Heart right ventricle (tissue), 16 donors: ENCODE results near the gene SCO1. TPM values are rescaled to one million over a fixed set of nuclear protein-coding genes. Genes with fewer than 3 reads are reported as not detected.
A peak's percentile ranks its signal among the peaks of the same experiment; 100 is the strongest.
"Not testable (repeated sequence)": the region's sequence is repeated elsewhere in the genome, so short reads cannot be mapped to it uniquely, and the experiment has no call there.

Experiments
- ATAC-seq, 8 donors: fragments of 200-7000 bp; cut with Tn5 transposase; one replicate each; pipeline ENCODE4 v1.9.1; 2020; ENCODE audit warnings: mild to moderate bottlenecking in 8 of 8, moderate library complexity in 8 of 8, moderate number of reproducible peaks in 1 of 8
- DNase-seq, 2 donors: peaks; one replicate each; pipeline ENCODE4 v3.0.0-alpha.2; 2020
- H3K27ac ChIP-seq, 10 donors: fragments of 200-600 bp; sonication (generic) in 2 of 10; one replicate each; pipeline versions ENCODE4 v1.5.0 to v1.8.0; 2020 to 2022; ENCODE audit warnings: mild to moderate bottlenecking in 3 of 10
- H3K27me3 ChIP-seq, 7 donors: fragments of 200-600 bp; one replicate each; pipeline ENCODE4 v1.8.0; 2021 to 2022; ENCODE audit warnings: mild to moderate bottlenecking in 2 of 7
- H3K36me3 ChIP-seq, 9 donors: fragments of 200-600 bp; sonication (generic) in 1 of 9; one replicate each; pipeline versions ENCODE4 v1.5.0 to v1.8.0; 2020 to 2022; ENCODE audit warnings: mild to moderate bottlenecking in 2 of 9
- H3K4me1 ChIP-seq, 9 donors: fragments of 200-600 bp; sonication (generic) in 1 of 9; one replicate each; pipeline versions ENCODE4 v1.5.0 to v1.8.0; 2020 to 2022; ENCODE audit warnings: mild to moderate bottlenecking in 4 of 9
- H3K4me3 ChIP-seq, 10 donors: fragments of 200-600 bp; sonication (generic) in 2 of 10; one replicate each; pipeline versions ENCODE4 v1.5.0 to v1.8.0; 2020 to 2022; ENCODE audit warnings: mild to moderate bottlenecking in 7 of 10, moderate library complexity in 2 of 10
- H3K9me3 ChIP-seq, 11 donors: fragments of 200-600 bp in 10 of 11; sonication (generic) in 2 of 11; one replicate each; pipeline versions ENCODE4 v1.5.0 to v1.8.0; 2013 to 2022; ENCODE audit warnings: mild to moderate bottlenecking in 2 of 11, control low read depth in 1 of 11, moderate library complexity in 1 of 11
- CTCF ChIP-seq, 9 donors: fragments of 200-600 bp; sonication (generic) in 2 of 9; IDR thresholded peaks; one replicate each; pipeline versions ENCODE4 v1.5.0 to v1.8.0; 2021 to 2022; ENCODE audit warnings: antibody characterized with exemption in 9 of 9, mild to moderate bottlenecking in 5 of 9, moderate library complexity in 1 of 9
- WGBS, 2 donors: extraction: QIAGEN DNeasy Blood & Tissue Kit; methylation state at CpG; one replicate each; pipeline ENCODE4 v1.1.7; 2013; ENCODE audit warnings: inconsistent platforms in 1 of 2; 5-methylcytosine and 5-hydroxymethylcytosine counted together
- intact Hi-C, 10 donors: fragments of 100-400 bp; cut with DNase I; formaldehyde crosslinking; loops; one replicate each; pipeline versions ENCODE4 v1.11.1 to v1.14.2; 2022
- polyA plus RNA-seq, 2 donors: library from polyadenylated mRNA; stranded (reverse); fragments of 200-250 nt; gene quantifications; one replicate each; pipeline ENCODE4 v1.2.3, GENCODE V29; 2013
- total RNA-seq, 10 donors: library from RNA; stranded (reverse); fragmentation: NEBNext Ultra II Directional in 3 of 10; extraction: Animal tissue kit (Norgen Biotek cat#: 25700) in 3 of 10; gene quantifications; one replicate each; pipeline versions ENCODE4 v1.2.1 to v1.2.4, GENCODE V29; 2021 to 2023
- donor health status: Arrhythmogenic right ventricular cardiomyopathy.
- donor health status: ischemic (EF 13 %, LVEDD 7.1; RV severe dilation, severe dysfunction).
- donor health status: healthy with polysubstance abuse.
- donor health status: DM: no; HTN: yes; CAD: no.
- donor health status: DM: no; HTN: no; CAD: no.
- donor health status: ischemic (EF 25% LVEDD 6.9; RV normal size, moderate dysfunction).
- donor health status: ischemic (EF 25% LVEDD 5.7; RV mildly dilated, moderate dysfunction).
- donor health status: healthy.
- donor health status: DM: yes; HTN: yes; CAD: no.
- donor health status: Ischemic cardiomyopathy.
- donor health status: ischemic (EF 35%, LVEDD 5.7; RV mildly dilated, moderate dysfunction).
- donor health status: nonischemic (EF 11% LVEDD 7.7; RV severe dilation, severe dysfunction).
- donor health status: DM: yes; HTN: yes; CAD: no.
- donor health status: PGD.
- donor health status: ischemic (EF 29% LVEDD 5.4; RV normal size, mild dysfunction).
- donor health status: nonischemic (EF 23%, LVEDD 6.1; RV moderate dilation, normal function).

The SCO1 gene
- total and polyA plus RNA-seq, 12 donors, result 4.5 to 43.4 (median 35.7) TPM

GRCh38 chr17:10698096-10698818 is 924 bp upstream of the SCO1 start:
- WGBS, 2 donors, result 18 to 21% methylated on average over 18 of the region's 18 CpGs
- ATAC-seq, result no peak

GRCh38 chr17:10695875-10696407 is 1.4 kb downstream of the SCO1 start:
- not testable (repeated sequence) for H3K27ac ChIP-seq, H3K27me3 ChIP-seq, H3K9me3 ChIP-seq, ATAC-seq, DNase-seq
- peak overlapping the region in 4 of 10 donors; percentile 84 to 99 (median 94) for H3K4me3 ChIP-seq
- intact Hi-C loops, result loop anchor here in 1 of 10 donors (2.0 kb wide), 1 partner anchor 33 kb away; no protein-coding TSS in a partner anchor
- peaks cover 0 to 48% (median 30%) of the 10 kb centered on the region in 9 donors for H3K36me3 ChIP-seq
- WGBS, 2 donors, result 89 to 92% methylated on average over 17 of the region's 17 CpGs
- peaks cover 6 to 36% (median 22%) of the 10 kb centered on the region in 9 donors for H3K4me1 ChIP-seq

More at GRCh38 chr17:10698096-10698818, 924 bp upstream of the SCO1 start:
- no peaks in the 10 kb centered on the region for H3K27me3 ChIP-seq
- peaks cover 6 to 48% (median 31%) of the 10 kb centered on the region in 9 donors for H3K4me1 ChIP-seq
- intact Hi-C loops, result no loop called here
- peak overlapping the region; percentile 77 to 98 (median 94) for H3K27ac ChIP-seq
- TF ChIP-seq CTCF (IDR thresholded peaks at IDR 0.05), result no peak
- peak overlapping the region; percentile 84 to 99 (median 91) for H3K4me3 ChIP-seq
- DNase-seq, result no peak
- peaks cover 0 to 25% (median 10%) of the 10 kb centered on the region in 9 donors for H3K36me3 ChIP-seq
- no peaks in the 10 kb centered on the region for H3K9me3 ChIP-seq

GRCh38 chr17:10687499-10687898 is 9.8 kb downstream of the SCO1 start:
- Histone ChIP-seq H3K36me3 (peaks cover 0 to 99% (median 49%) of the 10 kb centered on the region in 9 donors), H3K9me3 (no peaks in the 10 kb centered on the region), H3K4me3 (no peak overlapping the region), H3K27ac (no peak overlapping the region), H3K27me3 (no peaks in the 10 kb centered on the region), H3K4me1 (peaks cover 0 to 3% (median 0%) of the 10 kb centered on the region in 9 donors)
- no peak for TF ChIP-seq CTCF (IDR thresholded peaks at IDR 0.05)
- WGBS, 2 donors, result 93 to 97% methylated on average over 2 of the region's 2 CpGs
- intact Hi-C loops, result no loop called here
- no peak for ATAC-seq
- DNase-seq, result no peak

- ATAC-seq (no peak), DNase-seq (no peak)
- no peak overlapping the region for H3K4me3 ChIP-seq
- no peak overlapping the region for H3K27ac ChIP-seq
- TF ChIP-seq CTCF (IDR thresholded peaks at IDR 0.05), result peak in 4 of 9 donors; percentile 23 to 57 (median 41)
- WGBS, 2 donors, result 68 to 74% methylated on average over 2 of the region's 2 CpGs
- H3K36me3 ChIP-seq, result peaks cover 0 to 97% (median 41%) of the 10 kb centered on the region in 9 donors
- H3K9me3 ChIP-seq, result no peaks in the 10 kb centered on the region
- intact Hi-C loops, result no loop called here
- H3K4me1 ChIP-seq, result peaks cover 0 to 3% (median 0%) of the 10 kb centered on the region in 9 donors
- no peaks in the 10 kb centered on the region for H3K27me3 ChIP-seq
These were observed 13.5 kb downstream of the SCO1 start for GRCh38 chr17:10683853-10684252.
